MCF 10A (cell line): ENCODE measurements around the gene SEPTIN8. TPM values are rescaled to one million over a fixed set of nuclear protein-coding genes. Genes with fewer than 3 reads are reported as not detected.

Experiments used
- BruUV-seq: library from RNA; stranded (reverse); fragments of 400-500 nt; replicated peaks from 2 replicates; lab custom pipeline; 2021; lab: Mats Ljungman, UMichigan
- CTCF ChIA-PET: fragments of 300-600 bp; sonication (Branson Sonifier 250); formaldehyde crosslinking; extraction: SDS; loops from one replicate; lab custom pipeline; 2021; ENCODE audit warnings: antibody characterized with exemption, inconsistent platforms; lab: Yijun Ruan, JAX
- POLR2A ChIA-PET: fragments of 300-600, 350-650 bp; sonication (Branson Sonifier 250); formaldehyde crosslinking; extraction: SDS; loops from one replicate; lab custom pipeline; 2020; ENCODE audit warnings: antibody characterized with exemption, inconsistent platforms; lab: Yijun Ruan, JAX
- DNase-seq: peaks from one replicate; pipeline ENCODE4 v3.0.0-alpha.2; 2018; ENCODE audit not compliant: unreplicated experiment
- H3K27ac Mint-ChIP-seq: one replicate; pipeline ENCODE4 v1.8.0; 2022; ENCODE audit warnings: mild to moderate bottlenecking, low read depth, mixed read lengths; ENCODE audit not compliant: unreplicated experiment
- H3K27me3 Mint-ChIP-seq: one replicate; pipeline ENCODE4 v1.8.0; 2022; ENCODE audit warnings: mixed read lengths; ENCODE audit not compliant: insufficient read depth, unreplicated experiment
- H3K36me3 Mint-ChIP-seq: one replicate; pipeline ENCODE4 v1.8.0; 2022; ENCODE audit warnings: mild to moderate bottlenecking, moderate library complexity, mixed read lengths; ENCODE audit not compliant: insufficient read depth, unreplicated experiment
- H3K4me1 Mint-ChIP-seq: one replicate; pipeline ENCODE4 v1.8.0; 2022; ENCODE audit warnings: mixed read lengths; ENCODE audit not compliant: insufficient read depth, unreplicated experiment
- H3K4me3 Mint-ChIP-seq: one replicate; pipeline ENCODE4 v1.8.0; 2022; ENCODE audit warnings: mild to moderate bottlenecking, moderate library complexity, mixed read lengths; ENCODE audit not compliant: unreplicated experiment
- H3K9me3 Mint-ChIP-seq: one replicate; pipeline ENCODE4 v1.8.0; 2022; ENCODE audit warnings: mixed read lengths; ENCODE audit not compliant: unreplicated experiment
- intact Hi-C: fragments of 100-400 bp; cut with micrococcal nuclease; formaldehyde crosslinking; loops from 2 replicates; pipeline ENCODE4 v1.14.1; 2022
- total RNA-seq: library from RNA; stranded (reverse); gene quantifications from 2 replicates; pipeline ENCODE4 v1.2.3, GENCODE V29; 2022
- TF ChIP-seq, protein P1 (sequence below): fragments of 200-600 bp; IDR thresholded peaks from one replicate; pipeline ENCODE4 v1.8.0; 2022; ENCODE audit warnings: antibody characterized with exemption, mild to moderate bottlenecking; ENCODE audit not compliant: unreplicated experiment

The SEPTIN8 gene
- total RNA-seq, 1 experiment from 2014 or later = 34.8 TPM

GRCh38 chr5:132752581-132753125, 24.4 kb downstream of the SEPTIN8 start:
- H3K27me3 Mint-ChIP-seq = no peaks in the 10 kb centered on the region
- no peak overlapping the region for H3K4me3 Mint-ChIP-seq
- BruUV-seq = no TSS peak
- no peaks in the 10 kb centered on the region for H3K9me3 Mint-ChIP-seq
- no peak overlapping the region for H3K27ac Mint-ChIP-seq
- no peak for DNase-seq
- TF ChIP-seq, protein P1, sequence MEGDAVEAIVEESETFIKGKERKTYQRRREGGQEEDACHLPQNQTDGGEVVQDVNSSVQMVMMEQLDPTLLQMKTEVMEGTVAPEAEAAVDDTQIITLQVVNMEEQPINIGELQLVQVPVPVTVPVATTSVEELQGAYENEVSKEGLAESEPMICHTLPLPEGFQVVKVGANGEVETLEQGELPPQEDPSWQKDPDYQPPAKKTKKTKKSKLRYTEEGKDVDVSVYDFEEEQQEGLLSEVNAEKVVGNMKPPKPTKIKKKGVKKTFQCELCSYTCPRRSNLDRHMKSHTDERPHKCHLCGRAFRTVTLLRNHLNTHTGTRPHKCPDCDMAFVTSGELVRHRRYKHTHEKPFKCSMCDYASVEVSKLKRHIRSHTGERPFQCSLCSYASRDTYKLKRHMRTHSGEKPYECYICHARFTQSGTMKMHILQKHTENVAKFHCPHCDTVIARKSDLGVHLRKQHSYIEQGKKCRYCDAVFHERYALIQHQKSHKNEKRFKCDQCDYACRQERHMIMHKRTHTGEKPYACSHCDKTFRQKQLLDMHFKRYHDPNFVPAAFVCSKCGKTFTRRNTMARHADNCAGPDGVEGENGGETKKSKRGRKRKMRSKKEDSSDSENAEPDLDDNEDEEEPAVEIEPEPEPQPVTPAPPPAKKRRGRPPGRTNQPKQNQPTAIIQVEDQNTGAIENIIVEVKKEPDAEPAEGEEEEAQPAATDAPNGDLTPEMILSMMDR = no peak
- H3K36me3 Mint-ChIP-seq = no peaks in the 10 kb centered on the region
- POLR2A ChIA-PET = interaction anchor here (0.6 to 3.8 kb wide), 3 partner anchors 15 to 95 kb away, joined by 3 to 10 read pairs (median 4); partner anchors contain the start of genes IL13 and KIF3A
- H3K4me1 Mint-ChIP-seq = no peaks in the 10 kb centered on the region
- intact Hi-C loops = no loop called here
- CTCF ChIA-PET = interaction anchor here (0.6 to 4.4 kb wide), 5 partner anchors 15 to 167 kb away, joined by 3 to 34 read pairs (median 4); partner anchors contain the start of gene KIF3A

DNA sequence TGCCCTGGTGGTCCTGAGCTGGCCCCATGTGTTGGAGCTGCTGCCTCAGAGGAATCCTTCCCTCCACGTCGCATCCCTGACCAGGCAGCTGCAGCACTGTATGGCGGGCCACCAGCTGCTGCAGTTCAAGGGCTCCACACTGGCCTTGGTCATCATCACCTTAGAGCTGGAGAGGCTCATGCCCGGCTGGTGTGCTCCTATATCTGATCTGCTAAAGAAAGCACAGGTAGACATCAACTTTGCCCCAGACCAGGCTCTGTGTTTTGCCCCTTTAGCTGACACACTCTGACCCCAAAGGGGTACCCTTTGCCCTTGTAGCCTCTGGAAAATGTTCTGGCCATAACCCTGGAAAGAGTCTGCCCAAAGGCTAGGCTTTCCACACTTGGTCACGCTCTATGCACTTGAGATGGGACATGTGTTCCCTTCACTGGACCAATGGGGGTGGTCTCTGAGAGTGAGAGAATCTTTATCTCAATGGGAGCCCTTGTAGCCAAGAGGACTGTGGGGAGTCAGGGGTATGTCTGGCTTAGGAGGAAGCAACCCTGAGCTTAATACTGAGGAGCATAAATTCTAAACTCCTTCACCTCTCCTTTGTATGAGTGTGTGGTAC, 25.0 kb downstream of the SEPTIN8 start:
- TF ChIP-seq, protein P1 = no peak
- no peaks in the 10 kb centered on the region for H3K9me3 Mint-ChIP-seq
- BruUV-seq = no TSS peak
- CTCF ChIA-PET = interaction anchor here (0.6 to 4.4 kb wide), 3 partner anchors 14 to 166 kb away, joined by 3 to 34 read pairs (median 3); partner anchors contain the start of gene KIF3A
- no peak overlapping the region for H3K27ac Mint-ChIP-seq
- no peaks in the 10 kb centered on the region for H3K27me3 Mint-ChIP-seq
- no peak for DNase-seq
- H3K4me3 Mint-ChIP-seq = no peak overlapping the region
- intact Hi-C loops = no loop called here
- no peaks in the 10 kb centered on the region for H3K4me1 Mint-ChIP-seq
- H3K36me3 Mint-ChIP-seq = no peaks in the 10 kb centered on the region
- POLR2A ChIA-PET = interaction anchor here (1.1 to 3.8 kb wide), 2 partner anchors 15 to 41 kb away, joined by 3 to 10 read pairs; partner anchors contain the start of gene KIF3A

DNA sequence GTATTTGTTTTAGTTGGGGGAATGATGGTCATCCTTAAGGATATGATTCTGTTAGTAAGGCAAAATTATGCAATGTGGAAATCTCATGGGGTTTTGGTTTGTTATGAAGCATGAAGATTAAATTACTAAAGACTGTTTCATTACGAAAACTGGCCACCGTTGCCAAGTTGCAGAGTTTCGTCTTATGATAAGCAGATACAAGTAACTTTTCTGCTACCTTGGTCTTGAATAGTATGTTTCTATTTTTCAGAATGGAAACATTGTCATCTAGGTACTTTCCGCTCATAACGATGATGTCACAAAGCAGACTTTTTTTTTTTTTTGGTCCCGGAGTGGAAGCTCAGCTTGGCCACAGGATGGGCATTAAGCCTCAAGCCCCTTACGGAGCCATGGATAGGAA, 25.6 kb downstream of the SEPTIN8 start:
- TF ChIP-seq, protein P1 = no peak
- no TSS peak for BruUV-seq
- Mint-ChIP-seq H3K36me3 (no peaks in the 10 kb centered on the region), H3K27ac (no peak overlapping the region), H3K4me3 (no peak overlapping the region), H3K27me3 (no peaks in the 10 kb centered on the region), H3K4me1 (no peaks in the 10 kb centered on the region), H3K9me3 (no peaks in the 10 kb centered on the region)
- CTCF ChIA-PET = interaction anchor here (1.4 kb wide), 2 partner anchors 14 to 69 kb away, joined by 3 to 11 read pairs; partner anchors contain the start of gene KIF3A
- peak; percentile 61 for DNase-seq
- POLR2A ChIA-PET = interaction anchor here (1.1 to 3.8 kb wide), 2 partner anchors 14 to 40 kb away, joined by 3 to 10 read pairs; partner anchors contain the start of gene KIF3A
- intact Hi-C loops = no loop called here
